Activated CD8-positive, alpha-beta memory T cell treated with anti-CD3 and anti-CD28 coated beads, Interleukin-2, amount 50 U/mL, for 1 hour (primary cell): ENCODE results near the gene FOLR3.
"Not testable (repeated sequence)": the region's sequence is repeated elsewhere in the genome, so short reads cannot be mapped to it uniquely, and the experiment has no call there.

Experiments
- DNase-seq: peaks from one replicate; pipeline ENCODE4 v3.0.0-alpha.2; 2020; ENCODE audit errors: extremely low read depth

The FOLR3 gene

DNA sequence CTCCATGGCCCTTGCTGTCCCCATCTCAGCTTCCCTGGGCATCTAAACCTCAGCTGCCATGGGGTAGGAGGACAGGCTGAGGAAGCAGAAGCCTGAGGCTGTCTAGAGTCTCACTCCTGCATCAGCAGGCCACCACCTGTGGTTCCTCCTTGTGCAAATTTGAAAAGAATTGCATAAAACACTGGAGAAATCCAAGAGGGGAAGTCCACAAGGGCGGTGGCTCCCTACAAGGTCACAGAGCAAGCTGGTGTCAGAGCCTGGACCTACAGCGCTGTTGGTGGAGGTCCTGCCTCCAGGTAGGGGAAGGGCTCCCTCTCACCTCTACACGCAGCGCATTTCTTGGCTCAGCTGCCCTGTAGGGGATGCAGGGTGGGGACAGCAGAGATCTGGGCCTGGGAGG is at the start of gene FOLR3:
Gene FOLR3 (plus strand): TSS at position 253 of the 400 bp plus-strand sequence. CDS start 228 bp downstream, outside the sequence.
- not testable (repeated sequence) for DNase-seq

DNA sequence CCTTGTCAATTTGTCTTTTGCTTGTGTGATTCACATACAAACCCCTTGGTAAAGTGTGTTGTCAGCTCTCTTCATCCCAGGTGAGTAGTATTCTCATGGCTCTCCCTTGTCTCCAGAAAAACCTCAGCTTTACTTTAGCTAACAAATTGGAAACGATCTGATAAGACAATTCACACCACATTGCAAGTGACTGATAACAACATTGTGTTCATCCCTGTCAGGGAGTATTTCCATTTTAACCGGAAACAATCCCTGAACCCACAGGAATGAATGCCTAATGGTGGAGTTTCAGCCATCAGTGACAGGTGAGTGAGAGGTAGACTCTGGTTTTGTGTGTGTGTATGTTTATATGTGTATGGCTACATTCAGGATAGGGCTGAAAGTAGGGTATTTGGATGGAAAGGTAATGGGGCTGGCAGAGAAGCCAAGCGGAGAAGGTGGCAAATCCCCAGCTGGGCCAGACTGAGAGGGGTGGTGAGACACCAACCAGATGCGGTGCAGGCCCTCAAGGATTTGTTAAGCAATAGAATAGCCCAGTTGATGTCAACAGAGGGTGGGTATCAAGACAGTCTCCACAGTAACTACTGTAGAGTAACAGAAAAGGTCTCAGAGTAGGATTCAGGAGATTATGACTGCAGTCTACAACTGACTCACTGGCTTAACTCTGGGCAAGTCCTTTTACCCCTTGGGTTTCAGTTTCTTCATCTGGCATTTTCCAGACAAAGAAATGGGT is 47.3 kb upstream of the FOLR3 start:
- DNase-seq = no peak

DNA sequence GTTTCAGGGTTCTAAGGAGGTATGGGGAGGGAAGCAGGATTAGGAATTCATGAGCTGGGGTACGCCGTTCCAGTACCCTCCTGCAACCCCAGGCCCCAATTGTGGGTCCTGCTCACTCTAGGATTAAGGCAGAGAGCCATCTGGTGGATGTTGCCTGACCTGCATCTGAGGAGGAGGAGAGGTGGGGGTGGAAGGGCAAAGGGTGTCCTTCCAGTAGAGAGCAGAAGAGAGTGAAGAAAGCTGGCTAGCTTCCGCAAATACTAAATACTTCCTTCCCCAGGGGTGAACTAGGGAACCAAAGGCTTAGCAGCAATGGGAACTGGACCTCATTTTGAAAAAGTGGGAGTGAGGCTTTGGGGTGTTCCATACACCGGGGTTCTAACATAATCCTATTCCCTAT is 44.2 kb upstream of the FOLR3 start:
- peak; percentile 48 for DNase-seq

DNA sequence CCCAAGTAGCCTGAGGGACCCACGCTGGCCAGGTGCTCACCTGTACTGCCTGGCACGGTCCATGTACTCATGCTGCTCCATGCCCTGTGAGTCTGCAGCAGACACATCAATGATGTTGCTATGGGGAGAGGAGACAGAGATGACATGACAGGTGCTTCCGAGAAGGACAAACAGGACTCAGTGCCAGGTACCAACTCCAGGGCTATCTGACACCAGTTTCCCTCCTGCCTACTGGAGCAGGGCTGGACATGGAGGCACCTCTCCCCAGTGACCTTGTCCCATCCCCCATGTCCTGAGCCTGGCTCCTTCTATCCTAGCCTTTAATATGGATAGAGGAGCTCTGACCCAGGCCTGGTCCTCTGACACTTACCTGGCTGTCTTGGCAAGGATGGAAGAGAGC is 36.8 kb upstream of the FOLR3 start:
- DNase-seq = no peak

DNA sequence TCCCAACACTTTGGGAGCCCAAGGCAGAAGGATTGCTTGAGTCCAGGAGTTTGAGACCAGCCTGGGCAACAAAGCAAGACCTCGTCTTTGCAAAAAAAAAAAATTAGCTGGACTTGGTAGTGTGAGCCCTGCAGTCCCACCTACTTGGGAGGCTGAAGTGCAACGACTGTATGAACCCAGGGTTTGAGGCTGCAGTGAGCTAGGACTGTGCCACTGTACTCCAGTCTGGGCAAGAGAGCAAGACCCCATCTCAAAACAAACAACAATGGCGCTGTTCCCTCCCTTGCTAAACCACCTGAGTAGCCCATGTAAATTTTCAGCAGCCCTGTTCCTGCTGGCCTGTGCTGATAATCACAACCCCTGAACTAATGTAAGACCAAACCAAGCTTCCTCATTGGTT is 35.5 kb upstream of the FOLR3 start:
- DNase-seq = no peak

DNA sequence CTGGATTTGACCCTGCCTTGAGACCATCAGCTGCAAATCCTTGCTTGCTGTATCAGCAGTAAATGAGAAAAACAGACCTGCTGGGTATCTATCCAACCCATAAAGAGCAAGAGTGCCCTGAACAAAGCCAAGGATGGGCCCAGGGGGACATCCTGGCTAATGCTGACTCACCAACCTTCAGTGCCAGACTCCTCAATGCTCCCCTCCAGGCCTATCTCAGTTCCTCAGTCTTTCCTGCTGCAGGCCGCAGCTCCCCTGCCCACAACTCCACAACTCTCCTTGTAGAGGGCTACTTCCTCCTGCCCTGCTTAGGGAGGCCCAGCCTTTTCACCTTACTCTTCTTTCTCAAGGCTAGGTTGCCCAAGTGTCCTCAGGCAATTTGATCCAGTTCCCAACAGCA is 35.1 kb upstream of the FOLR3 start:
- DNase-seq = no peak

DNA sequence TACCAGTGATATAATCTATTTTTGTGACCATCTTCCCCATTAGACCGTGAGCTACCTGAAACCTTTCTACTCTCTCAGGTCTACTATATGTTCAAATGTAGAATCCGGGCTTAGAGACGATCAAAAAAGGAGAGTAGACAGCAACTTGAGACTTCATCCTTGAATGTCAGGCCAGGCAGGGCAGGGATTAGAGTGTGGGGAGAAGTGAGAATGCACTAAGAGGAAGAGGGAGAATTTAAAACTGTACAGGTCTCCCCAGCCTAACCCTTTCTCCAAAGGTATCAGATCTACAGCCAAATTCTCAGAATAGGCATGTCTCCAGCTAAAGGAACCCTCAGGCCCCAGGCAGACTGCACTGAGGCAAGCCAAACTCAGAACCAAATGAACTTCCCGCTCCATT is 33.4 kb upstream of the FOLR3 start:
- DNase-seq = no peak

DNA sequence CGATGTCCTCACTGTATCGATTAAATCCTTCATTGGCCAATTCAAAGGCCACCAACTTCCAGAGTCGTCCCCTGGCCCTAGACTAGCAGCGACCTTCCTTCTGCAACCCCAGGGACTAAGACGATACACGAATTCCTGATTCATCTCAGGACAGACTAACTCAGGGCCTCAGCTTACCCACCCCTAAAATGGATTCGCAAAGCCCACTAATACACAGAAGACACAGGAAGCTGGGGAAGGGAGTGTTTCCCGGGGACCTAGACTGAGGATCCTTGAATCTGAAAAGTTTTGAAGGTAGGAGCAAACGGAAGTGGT is 32.9 kb upstream of the FOLR3 start:
- no peak for DNase-seq

DNA sequence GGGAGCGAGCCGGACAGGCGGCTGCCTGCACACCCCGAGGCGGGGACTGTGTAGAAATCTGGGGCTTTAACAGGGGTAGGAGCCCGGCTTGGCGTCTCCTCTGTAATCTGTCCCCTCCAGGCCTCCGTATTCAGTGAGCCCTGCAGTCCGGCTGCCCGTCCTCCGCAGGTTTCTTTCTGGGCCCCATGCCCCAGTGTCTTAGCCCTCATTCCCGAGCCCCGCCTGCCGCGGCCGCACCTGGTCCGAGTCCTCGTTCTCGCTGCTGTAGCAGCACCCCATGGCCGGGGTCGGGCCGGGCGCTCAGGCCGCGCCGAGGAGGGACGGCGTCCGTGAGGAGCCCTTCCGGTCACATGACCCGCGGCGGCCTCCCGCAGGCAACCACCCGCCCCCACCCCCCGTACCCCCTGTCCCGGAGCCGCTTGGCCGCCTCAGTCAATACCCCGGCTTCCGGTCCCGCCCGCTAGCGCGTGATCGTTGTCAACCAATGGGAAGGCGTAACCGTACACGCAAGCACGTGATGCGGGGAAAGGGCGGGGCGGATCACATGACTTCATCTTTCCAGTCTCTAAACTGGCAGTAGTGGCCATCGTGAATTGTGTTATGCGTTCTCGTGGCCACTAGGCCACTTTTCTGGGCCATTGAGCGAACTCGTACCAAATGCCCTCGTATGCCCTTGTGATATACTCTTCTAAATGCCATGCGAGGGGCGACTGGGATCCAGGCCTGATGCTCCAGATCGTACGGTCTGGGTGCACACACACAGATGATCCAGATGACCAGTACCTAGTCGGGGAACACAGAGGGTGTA is 32.4 kb upstream of the FOLR3 start, which contains the start of gene LAMTOR1:
Gene LAMTOR1 (minus strand): TSS at position 352 of the 808 bp plus-strand sequence. CDS start 73 bp downstream, at position 279.
- peak; percentile 97 for DNase-seq

DNA sequence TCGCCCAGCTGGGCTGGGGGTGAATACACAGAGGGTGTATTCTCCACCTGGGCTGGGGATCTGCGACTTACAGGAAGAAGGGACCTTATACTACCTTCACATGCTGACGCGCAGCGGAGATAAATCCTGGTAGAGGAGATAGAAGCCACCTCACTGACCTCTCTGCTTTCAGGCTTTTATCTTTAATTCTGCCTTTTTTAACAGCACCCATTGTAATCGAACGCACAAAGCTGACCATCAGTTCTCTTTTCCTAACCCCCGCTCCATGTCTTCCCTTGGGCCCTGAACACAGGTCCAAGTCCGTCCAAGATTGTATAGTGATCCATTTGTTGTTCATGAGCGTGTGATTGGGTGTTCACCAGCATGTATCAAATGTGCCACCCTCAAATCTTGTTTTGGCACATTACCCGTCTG is 31.8 kb upstream of the FOLR3 start:
- no peak for DNase-seq

DNA sequence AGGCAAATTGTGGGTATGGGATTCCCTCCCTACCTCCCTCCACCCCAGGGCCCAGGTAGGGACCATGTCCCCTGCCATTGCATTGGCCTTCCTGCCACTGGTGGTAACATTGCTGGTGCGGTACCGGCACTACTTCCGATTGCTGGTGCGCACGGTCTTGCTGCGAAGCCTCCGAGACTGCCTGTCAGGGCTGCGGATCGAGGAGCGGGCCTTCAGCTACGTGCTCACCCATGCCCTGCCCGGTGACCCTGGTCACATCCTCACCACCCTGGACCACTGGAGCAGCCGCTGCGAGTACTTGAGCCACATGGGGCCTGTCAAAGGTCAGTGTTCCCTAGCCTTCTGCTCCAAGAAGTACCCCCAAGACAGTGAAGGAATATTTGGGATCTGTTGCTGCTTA is 29.6 kb upstream of the FOLR3 start, which contains the start of gene TOMT:
Gene TOMT (plus strand): TSS at position 37 of the 400 bp plus-strand sequence. CDS start 28 bp downstream, at position 65.
- no peak for DNase-seq

DNA sequence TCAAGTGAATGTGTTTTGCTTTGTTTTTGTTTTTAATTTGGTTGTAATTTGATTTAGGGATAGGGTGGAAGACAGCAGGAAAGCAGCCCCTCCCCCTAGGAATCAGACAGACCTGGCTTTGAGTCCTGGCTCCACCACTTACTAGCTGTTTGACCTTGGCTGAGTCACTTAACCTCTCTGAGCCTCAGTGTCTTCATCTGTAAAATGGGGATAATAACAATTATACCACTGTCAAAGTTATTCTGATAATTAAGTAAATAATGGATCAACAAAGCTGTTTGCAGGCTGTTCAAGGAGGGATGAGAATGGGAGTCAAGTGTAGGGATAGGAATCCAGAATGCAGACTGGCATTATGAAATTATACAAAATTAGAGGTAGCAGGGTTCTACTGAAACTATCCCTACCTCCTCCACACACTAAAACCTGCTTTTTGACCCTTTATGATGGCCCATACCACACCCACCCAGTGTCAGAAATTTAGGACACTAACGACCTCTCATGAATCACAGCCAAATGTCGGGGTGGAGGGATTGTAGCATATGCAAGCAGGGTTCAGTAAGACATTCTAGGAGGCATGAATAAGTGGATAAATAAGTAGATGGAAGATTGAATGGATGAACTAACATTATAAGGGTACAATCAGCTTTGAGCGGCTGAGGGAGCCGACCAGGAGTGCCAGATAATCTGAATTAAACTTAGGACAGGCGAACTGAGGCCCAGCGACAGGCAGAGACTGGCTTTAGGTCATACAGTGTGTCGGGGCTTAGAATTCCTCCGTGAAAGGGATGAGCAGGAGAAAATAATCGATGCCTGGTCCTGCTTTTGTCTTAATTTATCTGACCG is 24.0 kb upstream of the FOLR3 start:
- no peak for DNase-seq

DNA sequence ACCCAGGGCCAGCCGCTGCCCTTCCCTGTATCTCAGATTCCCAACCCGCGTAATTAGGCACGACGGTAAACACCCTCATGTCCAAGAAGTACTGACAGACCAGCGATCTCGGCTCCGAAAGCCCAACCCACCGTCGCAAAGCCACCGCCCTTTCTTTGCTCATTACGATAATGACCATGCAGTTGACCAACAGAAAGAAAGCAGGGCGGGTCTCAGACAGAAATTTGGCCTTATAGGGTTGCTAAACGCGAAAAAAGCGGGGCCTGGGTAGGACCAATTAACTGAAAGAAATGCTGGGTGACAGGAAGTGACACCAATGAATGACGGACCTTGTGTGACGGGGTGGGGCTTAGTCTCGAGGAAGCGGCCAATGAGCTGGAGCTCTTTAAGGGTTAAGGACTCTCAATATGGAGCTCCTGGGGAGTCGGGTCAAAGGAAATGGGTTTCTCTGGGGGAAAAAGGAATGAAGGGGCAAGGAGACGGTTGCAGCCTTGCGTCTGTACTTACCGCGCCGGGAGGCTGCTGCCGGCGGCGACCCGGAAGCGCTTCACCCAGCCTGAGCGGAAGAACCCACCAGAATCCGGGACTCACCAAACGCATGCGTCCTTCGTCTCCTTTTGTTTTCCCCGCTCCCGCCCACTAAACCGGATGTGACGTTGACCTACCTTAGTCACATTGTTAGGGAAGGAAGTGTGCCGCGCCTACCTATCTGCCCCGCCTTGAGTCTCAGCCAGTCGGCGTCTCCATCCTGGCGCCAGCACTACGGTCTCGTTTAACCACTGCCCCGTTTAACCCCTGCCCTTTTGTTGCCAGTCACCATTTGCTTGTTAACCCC is 23.2 kb upstream of the FOLR3 start, which contains the start of gene ANAPC15:
Gene ANAPC15 (minus strand): TSS at position 553 of the 835 bp plus-strand sequence. CDS start 1,419 bp downstream, outside the sequence.
- peak; percentile 99 for DNase-seq

DNA sequence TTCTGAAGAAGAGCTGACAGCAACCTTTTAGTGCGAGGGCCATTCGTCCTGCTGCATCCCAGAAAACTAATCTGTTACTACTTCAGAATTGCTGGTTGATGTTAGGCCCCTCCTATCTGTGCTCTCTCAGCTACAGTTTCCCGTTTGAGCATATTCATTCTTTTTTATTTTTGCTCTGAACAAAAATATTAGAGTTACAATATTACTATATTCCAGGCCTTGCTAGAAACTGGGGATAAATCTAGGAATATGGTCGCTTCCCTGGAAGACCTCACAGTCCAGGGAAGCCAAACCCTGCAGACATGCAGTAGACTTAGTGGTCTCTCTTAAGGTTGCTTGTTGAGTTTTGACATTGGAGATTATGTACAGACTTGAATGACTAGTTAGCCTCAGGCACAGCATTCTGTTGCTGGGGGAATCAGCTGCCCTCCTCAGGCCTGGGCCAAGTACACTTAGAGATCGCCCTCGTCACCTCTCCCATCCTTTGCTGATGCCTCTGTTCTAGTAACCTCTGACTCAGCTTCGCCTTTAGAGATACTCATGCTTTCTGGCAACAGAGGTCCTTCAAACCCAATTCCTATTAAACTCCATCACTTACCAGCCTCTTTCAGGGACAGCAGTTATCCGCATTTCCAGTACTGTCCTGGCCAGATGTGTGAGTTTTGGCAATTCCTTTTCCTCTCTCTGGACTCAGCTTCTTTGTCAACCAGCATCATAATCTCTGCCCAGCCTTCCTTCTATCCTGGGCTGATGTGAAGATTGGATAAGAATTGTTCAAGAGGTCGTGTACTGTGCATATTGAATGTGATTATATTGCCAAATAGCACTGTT is 22.3 kb upstream of the FOLR3 start:
- DNase-seq = no peak

DNA sequence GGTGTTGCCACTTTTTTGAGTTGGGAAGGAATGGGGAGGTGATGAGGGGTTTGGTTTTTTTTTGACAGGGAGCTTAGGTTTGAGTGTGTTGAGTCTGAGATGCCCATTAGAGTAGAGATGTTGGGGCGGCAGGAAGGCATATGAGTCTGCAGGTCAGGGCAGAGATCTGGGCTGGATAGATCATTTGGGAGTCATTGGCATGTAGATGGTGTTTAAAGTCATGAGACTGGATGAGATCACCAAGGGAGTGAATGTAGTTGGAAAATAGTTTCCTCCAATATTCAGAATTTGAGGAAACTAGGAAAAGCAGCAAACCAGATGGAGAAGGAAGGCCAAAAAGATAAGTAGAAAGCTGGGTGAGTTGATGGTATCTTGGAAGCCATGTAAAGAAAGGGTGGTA is 21.0 kb upstream of the FOLR3 start:
- no peak for DNase-seq

DNA sequence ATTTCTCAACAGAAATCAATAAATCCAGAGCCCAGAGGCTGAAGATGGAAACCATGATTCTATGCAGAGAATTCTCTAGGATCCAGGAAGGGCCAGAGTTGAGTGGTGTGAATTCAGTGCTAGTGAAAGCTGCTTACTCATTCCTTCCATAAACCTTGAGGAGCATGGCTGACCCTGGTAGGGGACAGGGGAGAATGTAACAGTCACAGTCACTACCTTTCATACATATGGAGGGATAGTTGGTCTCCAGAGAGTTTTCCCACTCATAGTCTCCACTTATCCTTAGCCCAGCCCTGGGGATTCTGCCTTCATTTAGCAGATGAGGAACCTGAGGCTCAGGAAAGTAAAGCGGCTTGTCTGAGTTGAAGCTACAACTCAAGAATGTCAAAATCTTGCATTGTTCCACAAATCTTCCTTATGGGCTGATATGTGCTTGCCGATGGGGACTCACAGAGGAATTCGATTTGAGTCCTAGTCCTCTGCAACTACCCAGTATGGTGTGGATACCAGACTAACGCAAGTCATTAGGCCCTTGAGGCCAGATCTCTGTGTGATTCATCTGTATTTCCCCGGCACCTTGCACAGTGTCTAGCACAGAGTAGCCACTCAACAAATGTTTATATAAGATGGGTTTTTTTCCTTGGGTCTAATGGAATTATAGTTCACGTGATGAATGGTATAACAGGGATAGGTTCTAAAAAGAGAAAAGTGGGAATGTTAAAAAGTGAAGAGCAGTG is 19.3 kb upstream of the FOLR3 start:
- DNase-seq = no peak

DNA sequence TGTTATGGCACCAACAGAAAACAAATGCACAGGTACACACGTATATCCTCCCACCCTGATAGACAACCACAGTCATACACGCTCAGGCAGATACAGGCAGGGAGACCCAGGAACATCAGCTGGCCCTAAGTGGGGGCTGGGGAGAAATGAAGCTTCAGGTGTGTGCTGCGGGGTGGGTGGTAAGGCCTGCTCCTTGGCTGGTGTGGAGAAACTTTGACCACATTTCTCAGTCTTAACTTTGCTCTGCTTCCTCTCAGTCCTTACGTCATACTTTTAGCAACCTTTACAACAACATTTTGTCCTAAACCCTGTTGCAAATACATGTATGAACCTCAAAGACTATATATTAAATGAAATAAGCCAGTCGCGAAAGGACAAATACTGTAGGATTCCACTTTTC is 16.3 kb upstream of the FOLR3 start:
- no peak for DNase-seq

DNA sequence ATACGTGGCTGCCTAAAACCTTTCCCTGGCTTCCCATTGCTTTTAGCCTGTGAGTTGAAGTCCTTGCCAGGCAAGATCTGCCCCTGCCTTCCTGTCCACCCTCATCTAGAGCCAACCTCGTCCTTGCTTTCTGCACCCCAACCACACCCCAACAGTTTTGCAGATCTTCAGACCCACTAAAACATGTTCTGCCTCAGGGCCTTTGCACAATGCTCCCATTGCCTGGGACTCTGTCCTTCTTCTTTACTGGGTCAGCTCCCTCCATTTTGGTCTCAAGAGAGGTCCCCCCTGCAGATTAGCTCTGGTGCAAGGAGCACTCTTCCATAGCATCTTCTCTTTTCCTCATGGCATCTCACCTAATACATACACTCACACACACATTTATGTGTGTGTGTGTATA is 14.6 kb upstream of the FOLR3 start:
- DNase-seq = no peak

DNA sequence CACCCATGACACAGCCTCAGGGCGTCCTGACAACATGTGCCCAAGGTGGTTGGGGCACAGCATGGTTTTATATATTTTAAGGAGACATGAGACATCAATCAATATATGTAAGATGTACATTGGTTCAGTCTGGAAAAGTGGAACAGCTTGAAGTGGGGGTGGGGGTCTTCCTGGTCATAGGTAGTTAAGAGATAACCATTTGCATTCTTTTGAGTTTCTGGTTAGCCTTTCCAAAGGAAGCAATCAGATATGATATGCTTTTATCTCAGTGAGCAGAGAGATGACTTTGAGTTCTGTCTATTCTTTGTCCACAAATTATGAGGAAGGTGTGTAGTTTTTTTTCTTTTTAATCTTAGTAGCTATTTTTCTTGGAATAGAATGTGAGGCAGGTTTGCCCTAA is 12.9 kb upstream of the FOLR3 start:
- no peak for DNase-seq
